ENCODE measurements around the gene CAMTA1. TPM values are rescaled to one million over a fixed set of nuclear protein-coding genes. Genes with fewer than 3 reads are reported as not detected.

CAMTA1 gene
- total RNA-seq, 2 donors from 2014 or later = 100 to 102 TPM

DNA sequence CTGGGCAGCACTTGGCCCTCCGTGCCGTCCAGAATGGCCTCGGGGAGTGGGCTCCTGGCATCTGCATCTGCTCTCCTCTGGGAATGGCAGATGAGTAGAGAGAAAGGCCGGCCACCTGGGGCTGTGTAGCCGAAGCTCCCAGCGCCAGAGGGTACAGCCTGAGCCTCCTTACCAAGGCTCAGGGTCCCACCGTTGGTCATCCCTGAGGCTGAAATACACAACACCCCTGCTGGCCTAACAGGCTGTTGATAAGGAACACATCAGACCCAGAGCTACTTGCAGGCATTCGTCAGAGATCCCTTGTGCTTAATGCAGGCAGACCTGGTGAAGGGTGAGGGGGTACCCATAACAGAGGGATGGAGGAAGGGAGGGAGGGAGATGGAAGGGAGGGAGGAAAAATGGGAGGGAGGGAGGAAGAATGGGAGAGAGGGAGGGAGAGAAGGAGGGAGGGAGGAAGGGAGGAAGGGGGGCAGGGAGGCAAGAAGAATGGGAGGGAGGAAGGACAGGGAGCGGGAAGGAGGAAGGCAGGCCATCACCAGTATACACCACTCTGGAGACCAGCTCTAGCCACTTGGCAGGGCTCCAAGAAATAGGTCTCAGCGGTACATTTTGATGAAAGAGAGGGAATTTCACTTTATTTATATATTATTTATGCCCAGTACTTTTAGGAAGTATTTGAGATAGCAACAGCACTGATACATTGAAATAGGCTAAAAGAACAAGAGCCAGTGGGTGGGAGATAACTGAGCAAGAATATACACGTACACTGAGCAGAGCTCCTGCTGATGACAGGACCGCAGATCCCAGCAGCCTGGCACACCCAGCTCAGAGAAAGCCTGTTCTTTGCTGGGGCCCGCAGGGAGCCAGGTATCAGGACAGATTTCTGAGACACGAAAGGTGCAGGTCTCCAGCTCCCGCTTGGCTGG is 670.8 kb downstream of the CAMTA1 start:
- intact Hi-C loops (cut with DNase I) = no loop called here
- WGBS = 66% methylated on average over 15 of the region's 15 CpGs

DNA sequence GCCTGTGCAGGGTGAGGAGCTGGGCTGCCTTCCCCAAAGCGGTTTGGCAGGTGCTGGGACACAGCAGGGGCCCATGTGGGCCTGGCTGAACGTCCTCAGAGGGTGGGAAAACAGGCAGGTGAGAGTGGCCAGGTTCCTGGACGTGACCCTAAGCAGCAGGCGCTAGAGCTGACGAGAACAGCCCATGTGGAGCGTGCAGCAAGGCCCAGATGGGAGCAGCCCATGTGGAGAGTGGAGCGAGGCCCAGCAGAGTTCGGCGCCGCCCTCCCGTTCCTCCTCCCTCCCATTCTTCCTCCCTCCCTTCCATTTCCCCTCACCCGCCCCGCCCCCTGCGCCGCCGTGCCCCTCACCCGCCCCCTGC is 671.4 kb downstream of the CAMTA1 start:
- TF ChIP-seq, protein P1, sequence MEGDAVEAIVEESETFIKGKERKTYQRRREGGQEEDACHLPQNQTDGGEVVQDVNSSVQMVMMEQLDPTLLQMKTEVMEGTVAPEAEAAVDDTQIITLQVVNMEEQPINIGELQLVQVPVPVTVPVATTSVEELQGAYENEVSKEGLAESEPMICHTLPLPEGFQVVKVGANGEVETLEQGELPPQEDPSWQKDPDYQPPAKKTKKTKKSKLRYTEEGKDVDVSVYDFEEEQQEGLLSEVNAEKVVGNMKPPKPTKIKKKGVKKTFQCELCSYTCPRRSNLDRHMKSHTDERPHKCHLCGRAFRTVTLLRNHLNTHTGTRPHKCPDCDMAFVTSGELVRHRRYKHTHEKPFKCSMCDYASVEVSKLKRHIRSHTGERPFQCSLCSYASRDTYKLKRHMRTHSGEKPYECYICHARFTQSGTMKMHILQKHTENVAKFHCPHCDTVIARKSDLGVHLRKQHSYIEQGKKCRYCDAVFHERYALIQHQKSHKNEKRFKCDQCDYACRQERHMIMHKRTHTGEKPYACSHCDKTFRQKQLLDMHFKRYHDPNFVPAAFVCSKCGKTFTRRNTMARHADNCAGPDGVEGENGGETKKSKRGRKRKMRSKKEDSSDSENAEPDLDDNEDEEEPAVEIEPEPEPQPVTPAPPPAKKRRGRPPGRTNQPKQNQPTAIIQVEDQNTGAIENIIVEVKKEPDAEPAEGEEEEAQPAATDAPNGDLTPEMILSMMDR (IDR thresholded peaks at IDR 0.05) = no peak
- TF ChIP-seq POLR2A (IDR thresholded peaks at IDR 0.05) (no peak), POLR2AphosphoS5 (IDR thresholded peaks at IDR 0.05) (no peak)
- no peaks in the 10 kb centered on the region for H3K9me3 ChIP-seq
- no peak overlapping the region for H3K27ac ChIP-seq
- no peak for DNase-seq (ENCODE audit: low spot score)
- H3K36me3 ChIP-seq = no peaks in the 10 kb centered on the region
- no peak overlapping the region for H3K4me3 ChIP-seq
- H3K4me1 ChIP-seq (replicated peaks) = no peaks in the 10 kb centered on the region
- intact Hi-C loops (cut with DNase I) = no loop called here
- WGBS = 75% methylated on average over 17 of the region's 17 CpGs
- no peaks in the 10 kb centered on the region for H3K27me3 ChIP-seq (replicated peaks; ENCODE audit: insufficient read depth)

More for the DNA sequence above, 670.8 kb downstream of the CAMTA1 start:
- Histone ChIP-seq H3K27me3 (replicated peaks; ENCODE audit: insufficient read depth) (no peaks in the 10 kb centered on the region), H3K9me3 (no peaks in the 10 kb centered on the region), H3K4me1 (replicated peaks) (no peaks in the 10 kb centered on the region), H3K4me3 (no peak overlapping the region), H3K36me3 (no peaks in the 10 kb centered on the region), H3K27ac (no peak overlapping the region)
- no peak for TF ChIP-seq POLR2A (IDR thresholded peaks at IDR 0.05)
- TF ChIP-seq, protein P1 (IDR thresholded peaks at IDR 0.05) = no peak
- TF ChIP-seq POLR2AphosphoS5 (IDR thresholded peaks at IDR 0.05) = no peak
- DNase-seq (ENCODE audit: low spot score) = no peak

DNA sequence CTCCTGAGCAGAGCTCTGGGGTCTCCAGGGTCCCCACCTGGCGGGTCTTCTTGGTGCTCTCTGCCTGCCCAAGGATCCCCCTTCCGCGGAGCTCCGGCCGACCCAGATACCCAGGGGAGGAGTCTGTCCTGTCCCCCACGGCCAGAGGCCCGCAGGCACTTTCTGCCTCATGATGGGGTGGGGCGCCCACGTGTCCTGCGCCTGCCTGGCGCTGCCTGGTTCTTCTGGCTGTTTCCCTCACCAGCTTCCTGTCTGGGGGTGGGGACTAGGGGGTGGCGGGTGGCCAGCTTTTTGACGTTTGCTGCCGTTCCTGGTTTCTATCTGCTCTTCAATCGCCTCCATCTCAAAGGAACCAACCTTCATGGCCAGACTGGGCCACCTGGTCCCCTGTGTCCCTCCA is 672.6 kb downstream of the CAMTA1 start:
- Histone ChIP-seq H3K36me3 (no peaks in the 10 kb centered on the region), H3K9me3 (no peaks in the 10 kb centered on the region), H3K4me1 (replicated peaks) (no peaks in the 10 kb centered on the region), H3K27me3 (replicated peaks; ENCODE audit: insufficient read depth) (no peaks in the 10 kb centered on the region), H3K27ac (no peak overlapping the region), H3K4me3 (no peak overlapping the region)
- TF ChIP-seq, protein P1 (IDR thresholded peaks at IDR 0.05) = no peak
- TF ChIP-seq POLR2AphosphoS5 (IDR thresholded peaks at IDR 0.05) (no peak), POLR2A (IDR thresholded peaks at IDR 0.05) (no peak)
- intact Hi-C loops (cut with DNase I) = no loop called here
- no peak for DNase-seq (ENCODE audit: low spot score)
- WGBS = 68% methylated on average over 15 of the region's 15 CpGs

DNA sequence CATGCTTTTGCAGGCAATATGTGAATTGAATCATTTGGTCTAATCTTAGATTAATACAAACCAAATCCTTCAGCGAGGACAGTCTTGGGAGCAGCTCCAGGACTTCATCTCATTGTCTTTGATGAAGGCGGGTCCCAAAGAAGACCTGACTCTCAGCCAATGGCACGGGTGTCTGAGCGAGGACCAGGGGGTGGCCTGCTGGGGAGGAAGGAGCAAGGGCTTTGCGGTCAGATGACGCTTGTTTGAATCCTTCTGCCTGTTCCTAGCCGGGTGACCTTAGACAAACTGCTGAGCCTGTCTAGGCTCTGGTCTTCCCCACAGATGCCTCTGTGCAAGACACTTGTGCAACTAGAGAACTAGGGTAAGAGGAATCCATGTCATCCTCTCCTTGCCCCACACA is 673.7 kb downstream of the CAMTA1 start:
- H3K27me3 ChIP-seq (replicated peaks; ENCODE audit: insufficient read depth) = no peaks in the 10 kb centered on the region
- TF ChIP-seq, protein P1 (IDR thresholded peaks at IDR 0.05) = no peak
- TF ChIP-seq POLR2AphosphoS5 (IDR thresholded peaks at IDR 0.05) (no peak), POLR2A (IDR thresholded peaks at IDR 0.05) (no peak)
- WGBS = 90% methylated on average over 7 of the region's 7 CpGs
- H3K36me3 ChIP-seq = no peaks in the 10 kb centered on the region
- H3K4me1 ChIP-seq (replicated peaks) = no peaks in the 10 kb centered on the region
- H3K27ac ChIP-seq = no peak overlapping the region
- no peaks in the 10 kb centered on the region for H3K9me3 ChIP-seq
- H3K4me3 ChIP-seq = no peak overlapping the region
- intact Hi-C loops (cut with DNase I) = no loop called here
- no peak for DNase-seq (ENCODE audit: low spot score)

DNA sequence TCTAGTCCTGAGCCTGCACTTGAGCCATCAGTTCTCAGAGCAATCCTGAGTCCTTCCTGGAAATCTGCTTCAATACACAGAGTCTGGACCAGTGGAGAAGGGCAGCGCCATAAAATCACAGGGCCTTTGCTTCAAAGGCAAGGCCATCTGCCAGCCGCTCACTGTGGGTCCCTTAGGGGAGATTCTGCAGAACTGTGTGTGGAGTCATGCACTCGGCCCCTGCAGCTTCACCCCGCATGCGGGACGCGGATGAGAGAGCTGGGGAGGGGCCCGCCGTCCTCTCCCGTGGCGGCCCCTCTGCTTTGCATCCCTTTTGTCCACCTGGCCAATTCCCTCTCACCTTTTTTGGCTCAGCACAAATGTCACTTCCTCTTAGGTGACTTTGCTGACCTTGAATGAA is 674.7 kb downstream of the CAMTA1 start:
- Histone ChIP-seq H3K4me3 (no peak overlapping the region), H3K4me1 (replicated peaks) (no peaks in the 10 kb centered on the region), H3K36me3 (no peaks in the 10 kb centered on the region), H3K27me3 (replicated peaks; ENCODE audit: insufficient read depth) (no peaks in the 10 kb centered on the region), H3K27ac (no peak overlapping the region), H3K9me3 (no peaks in the 10 kb centered on the region)
- TF ChIP-seq, protein P1 (IDR thresholded peaks at IDR 0.05) = no peak
- TF ChIP-seq POLR2AphosphoS5 (IDR thresholded peaks at IDR 0.05) (no peak), POLR2A (IDR thresholded peaks at IDR 0.05) (no peak)
- 79% methylated on average over 11 of the region's 11 CpGs for WGBS
- intact Hi-C loops (cut with DNase I) = no loop called here
- DNase-seq (ENCODE audit: low spot score) = no peak

Measured in prostate gland (tissue), 2 donors.